ENCODE results near the gene OR52I1.
A peak's percentile ranks its signal among the peaks of the same experiment; 100 is the strongest.

OR52I1 gene, protein sequence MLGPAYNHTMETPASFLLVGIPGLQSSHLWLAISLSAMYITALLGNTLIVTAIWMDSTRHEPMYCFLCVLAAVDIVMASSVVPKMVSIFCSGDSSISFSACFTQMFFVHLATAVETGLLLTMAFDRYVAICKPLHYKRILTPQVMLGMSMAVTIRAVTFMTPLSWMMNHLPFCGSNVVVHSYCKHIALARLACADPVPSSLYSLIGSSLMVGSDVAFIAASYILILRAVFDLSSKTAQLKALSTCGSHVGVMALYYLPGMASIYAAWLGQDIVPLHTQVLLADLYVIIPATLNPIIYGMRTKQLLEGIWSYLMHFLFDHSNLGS

DNA sequence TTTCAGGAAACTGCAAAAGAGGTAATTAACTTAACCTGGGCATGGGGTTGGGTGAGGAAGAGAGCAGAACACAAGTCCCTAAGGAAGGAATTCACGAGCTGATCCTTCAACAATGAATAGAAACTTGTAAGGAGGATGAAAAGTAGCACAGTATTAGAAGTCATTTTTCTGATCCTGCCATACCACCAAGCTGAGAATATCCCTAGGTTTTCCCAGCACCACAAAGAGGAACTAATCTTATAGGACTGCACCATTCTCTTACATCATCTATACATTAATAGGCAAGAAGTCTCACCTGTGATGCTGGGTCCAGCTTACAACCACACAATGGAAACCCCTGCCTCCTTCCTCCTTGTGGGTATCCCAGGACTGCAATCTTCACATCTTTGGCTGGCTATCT lies at the start of gene OR52I1:
Gene OR52I1, plus strand, starts transcription at position 301 of the 400 bp plus-strand sequence. Its CDS starts 0 bp downstream, at position 301.
- DNase-seq (ENCODE audit: low read depth, low spot score), result no peak

DNA sequence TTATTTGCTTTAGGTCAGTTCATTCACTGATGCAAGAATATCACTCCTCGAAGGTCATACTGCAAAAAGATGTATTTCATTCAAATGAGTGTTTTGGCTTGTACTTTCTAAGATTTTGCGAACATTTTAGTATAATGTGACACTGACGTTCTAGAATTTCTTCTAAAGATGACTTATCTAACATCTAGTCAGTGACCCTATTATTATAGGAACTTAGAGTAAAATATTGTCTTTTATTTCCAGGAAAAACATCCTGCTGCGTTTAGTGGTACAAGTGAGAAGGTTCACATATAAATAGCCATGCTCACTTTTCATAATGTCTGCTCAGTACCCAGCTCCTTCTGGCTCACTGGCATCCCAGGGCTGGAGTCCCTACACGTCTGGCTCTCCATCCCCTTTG lies 48.9 kb upstream of the OR52I1 start, which contains the start of gene OR52M1:
Gene OR52M1, plus strand, starts transcription at position 301 of the 400 bp plus-strand sequence. Its CDS starts 0 bp downstream, at position 301.
- DNase-seq (ENCODE audit: low read depth, low spot score), result no peak

DNA sequence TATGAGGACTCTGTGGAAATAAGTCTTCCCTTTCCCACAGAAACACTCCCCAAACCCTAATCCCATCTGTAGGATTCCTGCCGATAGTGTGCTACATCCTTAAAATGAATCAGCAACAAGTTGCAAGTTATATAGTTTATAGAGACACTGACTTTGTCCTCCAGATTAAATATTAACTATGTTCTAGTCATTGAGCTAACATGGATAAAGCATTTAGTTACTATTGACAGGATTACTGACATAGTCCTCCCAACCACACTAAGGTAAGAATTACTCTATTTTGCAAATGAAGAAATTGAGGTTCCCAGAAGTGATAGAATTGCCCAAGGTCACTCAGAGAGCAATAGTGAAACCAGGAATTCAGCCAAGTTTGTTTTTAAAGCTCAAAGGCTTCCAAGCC lies 47.0 kb upstream of the OR52I1 start:
- DNase-seq (ENCODE audit: low read depth, low spot score), result no peak

DNA sequence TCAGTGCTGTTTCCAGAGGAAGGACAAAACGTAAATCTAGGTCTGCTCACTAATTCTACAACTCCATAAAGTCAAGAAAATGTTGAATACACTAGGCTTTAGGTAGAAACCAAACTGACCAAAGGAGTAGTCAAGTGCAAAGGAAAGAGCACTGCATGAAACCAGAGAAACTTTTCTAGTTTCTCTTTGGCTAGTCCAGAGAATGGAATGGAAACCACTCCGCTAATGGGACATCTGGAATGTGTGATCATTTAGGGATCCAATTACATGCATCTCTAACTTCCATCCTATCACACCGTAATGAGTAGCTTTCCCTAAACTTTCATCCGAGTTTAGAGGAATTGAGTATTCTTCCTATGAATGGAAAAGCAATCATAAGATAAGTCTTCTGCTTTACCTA lies 46.4 kb upstream of the OR52I1 start:
- no peak for DNase-seq (ENCODE audit: low read depth, low spot score)

DNA sequence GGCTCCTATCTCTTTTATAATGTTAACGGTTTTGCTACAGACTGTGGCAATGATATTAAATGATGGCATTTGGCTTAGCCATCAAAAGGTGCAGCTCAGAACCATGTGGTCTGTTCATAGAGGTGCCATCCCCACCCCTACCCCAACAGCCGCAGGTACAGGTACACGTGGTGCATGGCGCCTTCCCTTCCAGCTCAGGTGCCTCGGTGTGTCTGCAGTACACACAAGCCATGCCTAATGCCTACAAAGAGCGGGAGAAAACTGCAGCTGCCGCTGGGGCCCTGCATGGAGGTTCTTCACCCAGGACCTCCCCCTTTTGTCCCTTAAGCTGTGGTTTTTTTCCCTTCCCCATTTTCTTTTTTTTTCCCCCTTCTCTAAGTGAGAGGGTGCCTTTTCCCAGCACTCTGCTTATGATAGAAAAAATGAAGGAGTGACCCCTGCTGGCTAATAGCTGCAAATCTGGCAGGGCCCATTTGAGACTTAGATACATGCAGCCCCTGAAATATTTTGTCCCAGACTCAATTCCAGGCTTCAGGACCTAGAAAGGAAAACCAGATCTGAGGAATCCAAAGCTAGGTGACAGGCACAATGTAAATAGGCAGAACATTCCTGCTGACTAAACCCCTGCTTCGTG lies 42.4 kb upstream of the OR52I1 start:
- no peak for DNase-seq (ENCODE audit: low read depth, low spot score)

DNA sequence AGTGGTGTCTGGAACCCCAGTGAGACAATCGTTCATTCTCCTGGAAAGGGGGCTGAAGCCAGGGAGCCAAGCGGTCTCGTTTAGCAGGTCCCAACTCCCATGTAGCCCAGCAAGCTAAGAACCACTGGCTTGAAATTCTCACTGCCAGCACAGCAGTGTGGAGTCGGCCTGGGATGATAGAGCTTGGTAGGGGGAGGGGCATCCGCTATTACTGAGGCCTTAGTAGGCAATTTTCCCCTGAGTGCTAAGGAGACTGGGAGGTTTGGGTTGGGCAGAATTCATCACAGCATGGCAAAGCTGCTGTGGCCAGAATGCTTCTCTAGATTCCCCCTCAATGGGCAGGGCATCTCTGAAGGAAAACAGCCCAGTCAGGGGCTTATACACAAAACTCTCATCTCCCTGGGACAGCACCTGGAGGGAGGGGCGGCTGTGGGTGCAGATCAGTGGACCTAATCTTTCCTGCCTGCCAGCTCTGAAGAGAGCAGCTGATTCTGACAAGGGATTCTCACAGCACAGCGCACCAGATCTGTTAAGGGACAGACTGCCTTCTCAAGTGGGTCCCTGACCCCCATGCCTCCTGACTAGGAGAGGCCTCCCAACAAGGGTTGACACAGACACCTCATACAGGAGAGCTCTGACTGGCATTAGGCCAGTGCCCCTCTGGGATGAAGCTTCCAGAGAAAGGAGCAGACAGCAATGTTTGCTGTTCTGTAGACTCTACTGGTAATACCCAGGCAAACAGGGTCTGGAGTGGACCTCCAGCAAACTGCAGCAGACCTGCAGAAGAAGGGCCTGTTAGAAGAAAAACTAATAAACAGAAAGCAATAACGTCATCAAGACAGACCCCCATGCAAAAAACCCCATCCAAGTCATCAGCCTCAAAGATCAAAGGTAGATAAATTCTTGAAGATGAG lies 34.1 kb upstream of the OR52I1 start:
- no peak for DNase-seq (ENCODE audit: low read depth, low spot score)

DNA sequence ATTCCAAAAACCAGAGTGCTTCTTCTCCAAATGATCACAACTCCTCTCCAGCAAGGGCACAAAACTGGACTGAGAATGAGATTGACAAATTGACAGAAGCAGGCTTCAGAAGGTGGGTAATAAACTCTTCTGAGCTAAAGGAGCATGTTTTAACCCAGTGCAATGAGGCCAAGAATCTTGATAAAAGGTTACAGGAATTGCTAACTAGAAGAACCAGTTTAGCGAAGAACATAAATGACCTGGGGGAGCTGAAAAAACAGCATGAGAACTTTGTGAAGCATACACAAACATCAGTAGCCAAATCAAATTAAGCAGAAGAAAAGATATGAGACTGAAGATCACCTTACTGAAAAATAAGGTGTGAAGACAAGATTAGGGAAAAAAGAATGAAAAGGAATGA lies 33.4 kb upstream of the OR52I1 start:
- DNase-seq (ENCODE audit: low read depth, low spot score), result no peak

DNA sequence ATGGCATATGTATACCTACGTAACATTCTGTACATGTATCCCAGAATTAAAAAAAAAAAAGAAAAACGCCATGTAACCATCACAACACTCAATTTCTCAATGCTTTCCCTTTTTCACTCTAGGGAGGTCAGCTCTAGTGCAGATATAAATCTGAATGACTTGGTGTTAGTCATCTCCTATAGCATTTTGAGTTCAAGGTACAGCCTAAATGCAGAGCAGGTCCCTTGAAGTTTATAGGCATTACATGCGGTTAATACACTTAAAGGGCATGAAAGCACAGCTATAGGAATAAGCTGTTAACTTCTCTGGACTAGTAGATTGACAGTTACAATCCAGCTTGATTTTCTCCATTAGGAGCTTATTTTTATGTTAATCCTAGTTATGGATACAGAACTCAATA lies 28.5 kb upstream of the OR52I1 start:
- no peak for DNase-seq (ENCODE audit: low read depth, low spot score)

DNA sequence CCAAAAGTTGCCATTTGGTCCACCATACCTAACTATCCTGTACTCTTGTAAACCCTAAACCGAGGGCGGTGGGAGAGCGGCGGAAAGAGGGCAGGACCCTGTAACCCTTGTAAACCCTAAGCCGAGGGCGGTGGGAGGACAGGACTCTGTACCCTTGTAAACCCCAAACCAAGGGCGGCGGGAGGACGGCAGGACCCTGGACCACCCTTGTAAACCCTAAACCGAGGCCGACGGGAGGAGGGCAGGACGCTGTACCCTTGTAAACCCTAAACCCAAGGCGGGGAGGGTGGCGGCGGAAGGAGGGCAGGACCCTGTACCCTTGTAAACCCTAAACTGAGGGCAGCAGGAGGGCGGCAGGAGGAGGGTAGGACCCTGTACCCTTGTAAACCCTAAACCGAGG lies 24.8 kb upstream of the OR52I1 start:
- DNase-seq (ENCODE audit: low read depth, low spot score), result no peak

DNA sequence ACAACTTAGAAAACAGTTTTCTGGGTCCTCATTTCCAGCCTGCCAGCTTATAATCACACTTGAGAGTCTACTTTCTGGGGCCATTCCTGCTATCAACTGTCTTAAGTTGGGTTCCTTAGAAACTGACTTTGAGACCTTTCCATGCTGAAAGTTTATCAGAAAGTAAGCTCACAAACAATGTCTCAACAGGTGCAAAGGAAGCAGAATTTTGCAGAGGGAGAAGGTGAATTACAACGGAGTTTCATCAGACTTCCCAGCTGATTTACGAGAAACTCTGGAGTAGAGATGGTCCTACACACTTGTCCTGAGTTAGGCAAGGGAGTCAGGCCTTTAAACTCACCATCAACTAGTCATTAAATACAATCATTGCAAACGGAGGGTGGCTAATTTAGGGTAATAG lies 17.0 kb upstream of the OR52I1 start:
- DNase-seq (ENCODE audit: low read depth, low spot score), result no peak

DNA sequence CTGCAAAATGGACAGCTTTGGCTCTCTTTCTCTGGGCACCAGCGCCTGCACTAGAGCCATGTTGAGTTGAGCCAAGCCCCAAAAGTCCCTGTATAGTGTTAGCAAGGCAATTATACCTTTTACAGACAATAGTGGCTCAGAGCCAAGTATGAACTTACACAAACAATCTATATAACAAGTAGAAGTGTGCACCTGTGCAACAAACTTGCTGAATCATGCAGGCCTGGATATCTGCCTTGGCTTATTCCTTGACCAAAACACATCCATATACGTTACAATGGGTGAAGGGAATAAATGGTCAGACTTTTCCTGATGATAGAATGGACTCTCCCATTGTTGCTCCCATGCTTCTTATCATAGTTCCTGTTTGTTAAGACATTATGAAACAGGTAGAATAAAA lies 16.1 kb upstream of the OR52I1 start:
- DNase-seq (ENCODE audit: low read depth, low spot score), result no peak

DNA sequence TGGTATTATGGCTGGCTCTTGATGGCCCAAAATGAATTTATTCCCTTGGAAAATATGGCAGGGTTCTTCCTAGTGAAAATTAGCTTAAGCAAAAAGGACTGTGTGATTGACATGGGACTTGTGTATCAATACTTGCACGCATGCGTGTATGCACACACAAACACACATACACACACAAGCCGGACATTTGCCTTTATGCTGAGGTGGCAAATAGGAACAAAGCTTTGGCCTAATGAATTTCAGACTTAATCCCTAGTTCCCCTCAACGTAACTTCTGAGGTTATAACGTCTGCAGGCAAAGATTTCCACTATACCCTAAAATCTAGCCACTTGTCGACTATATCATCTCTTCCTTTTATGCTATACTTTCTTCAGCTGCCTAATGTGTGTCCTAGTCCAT lies 15.2 kb upstream of the OR52I1 start:
- DNase-seq (ENCODE audit: low read depth, low spot score), result no peak

DNA sequence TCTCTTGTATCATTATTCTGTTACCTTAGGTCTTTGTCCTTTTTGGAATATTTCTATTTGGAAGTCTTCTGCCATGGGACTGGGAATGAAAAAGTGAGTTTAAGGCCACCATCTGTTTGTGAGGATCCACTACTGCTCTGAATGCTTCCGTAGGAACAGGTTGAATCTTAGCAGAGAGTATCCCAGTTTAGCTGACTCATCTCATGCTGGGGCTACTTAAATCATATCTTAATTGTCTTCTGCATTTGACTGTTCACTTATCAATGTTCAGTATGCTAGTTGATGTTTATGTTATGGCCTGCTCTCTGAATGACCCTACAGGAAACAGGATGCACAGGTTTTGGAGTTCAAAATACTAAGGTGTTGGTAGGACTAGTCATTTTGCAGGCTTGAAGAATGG lies 13.7 kb upstream of the OR52I1 start:
- no peak for DNase-seq (ENCODE audit: low read depth, low spot score)

DNA sequence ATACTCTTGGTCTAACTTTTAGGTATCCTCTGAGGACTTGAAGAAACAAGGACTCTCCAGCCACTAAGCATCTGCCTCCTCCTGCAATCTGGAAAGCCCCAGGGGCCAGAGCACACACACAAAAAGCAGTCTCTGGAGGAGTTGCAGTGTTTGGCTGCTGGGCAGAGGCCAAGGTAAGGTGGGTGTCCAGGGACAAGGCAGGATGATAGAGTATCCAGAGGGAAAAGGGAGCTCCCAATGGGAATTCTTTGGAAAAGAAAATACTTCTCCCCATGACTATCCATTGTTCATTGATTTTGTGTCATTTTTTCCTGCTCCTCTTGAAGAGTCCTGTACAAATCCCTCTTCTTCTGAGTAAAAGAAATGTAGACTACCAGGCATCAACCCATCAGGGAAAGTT lies 12.4 kb upstream of the OR52I1 start, which contains the start of gene OR52I2:
Gene OR52I2, plus strand, starts transcription at position 301 of the 400 bp plus-strand sequence.
- no peak for DNase-seq (ENCODE audit: low read depth, low spot score)

DNA sequence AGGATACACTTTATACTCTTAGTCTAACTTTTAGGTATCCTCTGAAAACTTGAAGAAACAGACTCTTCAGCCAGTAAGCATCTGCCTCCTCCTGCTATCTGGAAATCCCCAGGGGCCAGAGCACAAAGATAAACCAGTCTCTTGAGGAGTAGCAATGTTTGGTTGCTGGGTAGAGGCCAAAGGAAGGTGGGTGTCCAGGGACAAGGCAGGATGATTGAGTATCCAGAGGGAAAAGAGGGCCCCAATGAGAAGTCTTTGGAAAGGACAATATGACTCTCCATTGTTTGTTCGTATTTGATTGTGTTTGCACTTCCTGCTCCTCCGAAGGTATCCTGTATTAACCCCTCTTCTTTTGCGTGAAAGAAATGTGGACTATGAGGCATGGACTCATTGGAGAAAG lies 4.8 kb upstream of the OR52I1 start:
- no peak for DNase-seq (ENCODE audit: low read depth, low spot score)

DNA sequence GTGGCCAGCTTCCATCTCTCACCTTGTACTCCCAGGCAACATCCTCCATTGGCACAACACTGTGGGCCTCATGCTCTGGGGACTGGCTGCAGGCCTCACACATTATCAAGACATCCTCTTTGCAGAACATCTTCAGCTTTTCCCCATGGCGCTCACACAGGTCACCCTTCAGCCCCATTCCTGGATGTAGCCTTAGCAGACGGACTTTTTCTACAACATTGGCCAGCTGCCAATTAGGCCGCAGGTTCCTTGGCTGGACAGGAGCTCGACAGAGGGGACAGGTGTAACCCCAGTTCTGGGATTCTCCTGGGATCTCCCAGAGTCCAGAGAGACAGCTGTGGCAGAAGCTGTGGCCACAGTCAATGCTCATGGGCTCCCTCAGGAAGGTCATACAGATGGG lies 11.2 kb downstream of the OR52I1 start:
- DNase-seq (ENCODE audit: low read depth, low spot score), result no peak

DNA sequence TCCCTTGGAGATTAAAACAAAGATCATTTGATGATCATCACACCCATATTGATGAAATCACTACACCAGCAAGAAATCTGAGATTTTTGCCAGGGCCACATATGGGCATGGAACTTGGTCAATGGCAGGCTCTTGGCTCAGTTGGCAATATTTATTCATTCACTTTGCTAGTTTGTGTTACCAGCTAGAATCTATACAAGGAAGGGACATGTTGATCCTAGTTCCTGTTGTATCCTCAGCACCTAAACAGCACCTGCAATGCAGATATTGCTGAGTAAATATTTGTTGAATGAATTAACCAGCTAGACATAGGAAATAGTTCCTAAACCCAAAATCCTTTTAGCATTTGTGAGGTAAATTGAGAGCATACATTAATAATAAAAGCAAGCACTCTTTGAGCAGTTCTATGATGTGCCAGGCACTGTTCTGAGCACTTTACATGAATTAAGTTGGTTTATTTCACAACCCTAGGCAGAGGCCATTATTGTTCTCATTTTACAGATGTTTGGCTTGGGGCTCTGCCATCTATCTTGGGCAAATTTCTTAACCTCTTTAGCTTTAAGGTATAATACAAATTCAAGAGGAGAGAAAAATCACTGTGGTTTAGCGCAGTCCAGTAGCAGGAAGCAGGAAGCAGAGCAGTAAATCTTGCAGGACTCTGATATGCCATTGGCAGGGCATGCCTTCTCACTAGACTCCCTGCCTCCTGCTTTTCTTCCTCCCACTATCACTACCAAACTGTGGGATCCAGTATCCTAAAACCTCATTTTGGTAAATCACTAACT lies 12.6 kb downstream of the OR52I1 start:
- DNase-seq (ENCODE audit: low read depth, low spot score), result no peak

DNA sequence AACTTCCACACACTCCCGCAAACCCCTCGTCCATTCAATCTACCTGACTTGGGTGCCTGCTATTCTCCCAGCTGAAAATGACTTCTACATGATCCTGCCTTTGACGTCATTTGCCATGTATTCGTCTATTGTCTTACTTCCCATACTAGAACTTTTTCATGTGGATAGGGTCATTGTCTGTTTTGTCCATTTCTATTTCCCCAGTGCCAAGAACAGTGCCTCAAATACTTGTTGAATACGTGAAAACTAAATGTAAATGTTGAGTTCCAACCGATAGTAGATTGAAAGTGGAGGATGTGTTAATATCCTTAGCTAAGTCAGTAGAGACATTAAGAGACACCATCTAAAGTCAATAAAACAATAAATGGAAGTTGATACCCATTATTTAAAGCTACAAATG lies 13.3 kb downstream of the OR52I1 start:
- DNase-seq (ENCODE audit: low read depth, low spot score), result no peak

DNA sequence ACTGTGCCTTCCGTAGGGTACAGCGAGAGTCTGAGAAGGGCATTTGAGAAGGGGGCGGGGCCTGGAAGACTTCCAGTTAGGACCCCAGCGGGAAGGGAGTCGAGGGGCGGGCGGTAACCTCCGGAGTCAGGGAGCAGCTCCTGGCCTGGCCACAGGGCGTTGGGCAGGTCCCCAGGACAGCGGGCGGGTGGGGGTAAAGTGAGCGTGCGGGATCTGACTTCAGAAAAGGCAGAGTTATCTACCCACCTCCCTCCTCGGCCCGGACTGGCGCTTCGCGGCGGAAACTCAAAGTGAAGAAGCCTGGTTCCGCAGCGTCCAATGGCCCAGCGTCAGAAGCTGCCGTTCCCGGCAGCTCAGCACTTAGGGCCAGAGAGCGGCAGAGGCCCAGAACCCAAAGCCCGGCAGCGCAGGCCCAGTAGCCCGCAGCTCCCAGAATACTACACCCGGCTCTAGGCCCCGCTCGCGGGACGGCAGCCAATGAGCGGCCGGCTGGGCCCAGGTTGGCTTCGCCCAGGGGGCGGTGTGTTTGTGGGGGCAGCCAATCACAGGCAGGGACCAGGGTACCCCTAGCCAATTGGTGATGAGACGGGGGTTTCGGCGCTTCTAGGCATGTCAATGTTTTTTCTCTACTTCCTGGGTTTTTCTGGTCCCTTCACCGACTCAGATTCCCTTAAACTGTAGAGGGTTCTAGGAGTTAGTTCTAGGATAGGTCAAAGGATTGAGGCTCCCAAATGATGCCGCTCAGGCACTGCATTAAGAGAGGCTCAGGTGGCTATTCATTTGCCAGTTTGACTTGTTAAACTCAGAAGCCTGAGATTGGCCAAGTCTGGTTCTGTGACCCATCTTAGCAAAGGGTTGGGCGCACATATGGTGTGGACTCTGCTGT lies 14.2 kb downstream of the OR52I1 start, which contains the start of gene TRIM68:
Gene TRIM68, minus strand, starts transcription at position 451 of the 886 bp plus-strand sequence. CDS start 2,727 bp downstream, outside the sequence.
- DNase-seq (ENCODE audit: low read depth, low spot score), result peak; percentile 69

DNA sequence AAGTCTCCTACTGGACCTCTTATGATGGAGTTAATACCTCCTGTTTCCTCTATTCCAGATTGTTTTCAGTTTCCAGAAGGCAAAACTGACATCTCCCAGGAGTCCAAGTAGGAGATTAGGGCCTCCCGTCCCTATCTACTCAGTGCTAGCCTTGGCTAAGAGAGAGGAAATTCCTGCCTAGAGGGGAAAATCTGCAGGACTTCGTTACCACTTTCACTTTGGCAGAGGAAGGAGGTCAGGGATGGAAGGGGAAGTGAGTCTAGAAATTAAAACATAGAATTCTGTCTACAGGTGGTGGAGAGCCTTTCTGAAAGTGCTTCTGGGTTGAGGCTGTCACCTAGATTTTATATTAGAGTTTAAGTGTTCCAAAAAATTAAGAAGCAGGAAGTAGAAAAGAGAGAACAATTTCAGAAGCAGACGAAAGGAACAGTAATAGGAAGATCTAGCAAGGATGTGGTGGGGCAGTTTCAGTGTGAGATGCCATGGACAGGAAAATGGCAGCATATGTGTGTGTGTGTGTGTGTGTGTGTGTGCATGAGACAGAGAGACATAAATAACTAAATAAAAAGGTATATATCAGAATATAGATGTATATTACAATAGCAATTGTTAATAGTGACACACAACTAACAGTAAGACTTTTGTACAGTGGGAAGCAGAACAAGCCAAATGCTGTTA lies 16.6 kb downstream of the OR52I1 start:
- no peak for DNase-seq (ENCODE audit: low read depth, low spot score)
